ENCODE data around the gene HEPACAM.

GRCh38 chr11:124887667-124888013 lies 48.2 kb downstream of the HEPACAM start:
- TF ChIP-seq CTCF (IDR thresholded peaks at IDR 0.05) (no peak), POLR2A (IDR thresholded peaks at IDR 0.05) (no peak), EP300 (IDR thresholded peaks at IDR 0.05) (no peak), POLR2AphosphoS5 (IDR thresholded peaks at IDR 0.05) (no peak)
